Measurements from ENCODE around the gene ZNF778. TPM values are rescaled to one million over a fixed set of nuclear protein-coding genes. Genes with fewer than 3 reads are reported as not detected.

Gene ZNF778
- total and polyA plus RNA-seq, 2 of the 13 experiments (the other 11 are each of a cell fraction or from before 2014, with no cell fraction given): 3.8 to 7.2 TPM

DNA sequence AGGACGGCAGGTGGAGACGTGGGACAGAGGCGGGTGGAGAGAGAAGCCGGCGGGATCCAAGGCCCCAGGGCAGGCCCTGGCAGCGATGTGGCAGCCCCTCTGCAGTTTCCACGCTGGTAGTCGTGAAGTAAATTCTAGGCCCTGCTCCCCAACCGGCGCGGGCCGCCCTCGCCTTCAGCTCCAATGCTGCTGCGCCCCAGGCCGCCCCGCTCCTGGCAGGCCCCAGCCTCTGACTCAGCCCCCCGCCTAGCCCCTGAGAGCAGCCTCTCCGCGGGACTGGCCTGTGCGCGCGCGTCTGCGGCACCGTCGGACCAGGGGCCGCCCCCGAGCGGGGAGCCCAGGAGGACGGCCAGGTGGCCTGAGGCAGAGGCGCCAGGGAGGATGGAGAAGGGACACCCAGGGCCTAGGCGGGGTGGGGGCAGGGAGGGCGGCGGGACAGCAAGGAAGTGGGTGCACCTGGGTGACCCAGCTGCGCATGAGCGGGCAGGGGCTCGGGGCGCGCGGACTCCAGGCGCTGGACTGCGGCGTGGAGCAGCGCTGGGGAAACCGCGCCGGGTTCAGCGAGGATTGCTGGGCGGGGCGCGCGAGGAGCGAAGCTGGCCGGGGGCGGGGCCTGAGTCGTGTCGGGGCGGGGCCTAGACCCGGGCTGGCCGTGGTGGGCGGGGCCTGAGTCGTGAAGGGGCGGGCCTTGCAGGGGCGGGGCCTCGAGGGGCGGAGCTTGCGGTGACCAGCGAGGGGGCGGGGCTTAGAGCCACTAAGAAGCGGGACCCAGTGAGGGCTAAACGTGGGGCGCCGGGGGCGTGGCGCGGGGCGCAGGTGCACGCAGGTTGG is 29.6 kb downstream of the ZNF778 start:
- Histone ChIP-seq H3K4me2 (ENCODE audit: low read depth, low read length) (peak overlapping the region; percentile 86), H3K79me2 (ENCODE audit: insufficient read depth, low read length) (peaks cover 4% of the 10 kb centered on the region), H2AFZ (ENCODE audit: low read length) (no peak overlapping the region), H3K9me3 (ENCODE audit: low read length) (no peaks in the 10 kb centered on the region), H3K4me3 (replicated peaks in 1 of 3; ENCODE audit: insufficient read depth in 1 of 3, low read depth in 2 of 3, low read length in 3 of 3) (peak overlapping the region; percentile 72 to 82 (median 81)), H3K27me3 (ENCODE audit: control insufficient read depth in 1 of 2, insufficient read depth in 2 of 2, low read length in 2 of 2) (no peaks in the 10 kb centered on the region; a peak in 1 of 5 replicates), H3K27ac (ENCODE audit: extremely low read length, insufficient read depth, low read length) (peak overlapping the region; percentile 92), H4K20me1 (ENCODE audit: insufficient read depth, low read length) (no peaks in the 10 kb centered on the region), H3K4me1 (ENCODE audit: insufficient read depth, low read length) (peaks cover 57% of the 10 kb centered on the region), H3K36me3 (replicated peaks in 1 of 2; ENCODE audit: control insufficient read depth in 1 of 2, insufficient read depth in 2 of 2, low read length in 2 of 2) (no peaks in the 10 kb centered on the region; a peak in 1 of 5 replicates), H3K9ac (ENCODE audit: insufficient read depth, low read depth, low read length) (peak overlapping the region; percentile 81)
- in situ Hi-C loops (cut with HindIII; ENCODE audit: extremely low pct_ligation_motif_present, low pct_unique_long_range_greater_than_20kb) (no loop called here), intact Hi-C loops (cut with micrococcal nuclease; ENCODE audit: unreplicated experiment) (loop anchor here (1.0 kb wide), 1 partner anchor 148 kb away; no protein-coding TSS in a partner anchor)
- ATAC-seq (peak; percentile 91), FAIRE-seq (no peak), DNase-seq (ENCODE audit: low spot score) (peak; percentile 85)
- BruUV-seq (replicated peaks): no TSS peak
- CTCF ChIA-PET (ENCODE audit: low intra/inter-chr PET ratio, low total read pairs): no interaction called here
- under 1% methylated on average over 39 of the region's 78 CpGs for WGBS (ENCODE audit: low lambda C conversion rate)
- POLR2A ChIA-PET: interaction anchor here (0.6 to 6.6 kb wide), 19 partner anchors 14 to 261 kb away, joined by 3 to 78 read pairs (median 4); partner anchors contain the start of genes ACSF3, CDH15, SLC22A31 and SPG7
- 0 out of 2 replicates have a peak, but pooled peaks have one; percentile 59 for TF ChIP-seq ZNF468 (CRISPR knock-in tag; IDR thresholded peaks at IDR 0.05)
- TF ChIP-seq, protein P1, sequence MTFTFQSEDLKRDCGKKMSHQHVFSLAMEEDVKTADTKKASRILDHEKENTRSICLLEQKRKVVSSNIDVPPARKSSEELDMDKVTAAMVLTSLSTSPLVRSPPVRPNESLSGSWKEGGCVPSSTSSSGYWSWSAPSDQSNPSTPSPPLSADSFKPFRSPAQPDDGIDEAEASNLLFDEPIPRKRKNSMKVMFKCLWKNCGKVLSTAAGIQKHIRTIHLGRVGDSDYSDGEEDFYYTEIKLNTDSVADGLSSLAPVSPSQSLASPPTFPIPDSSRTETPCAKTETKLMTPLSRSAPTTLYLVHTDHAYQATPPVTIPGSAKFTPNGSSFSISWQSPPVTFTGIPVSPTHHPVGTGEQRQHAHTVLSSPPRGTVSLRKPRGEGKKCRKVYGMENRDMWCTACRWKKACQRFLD (CRISPR knock-in tag; IDR thresholded peaks at IDR 0.05; ENCODE audit: borderline replicate concordance): peak; percentile 91; the same call in 1 of the 2 replicates
- TF ChIP-seq HDAC6 (IDR thresholded peaks at IDR 0.05; ENCODE audit: low read depth, low read length): no peak
- no peak; the same call in 1 of the 2 replicates for TF ChIP-seq ZNF3 (CRISPR knock-in tag; IDR thresholded peaks at IDR 0.05)
- TF ChIP-seq ZNF546 (CRISPR knock-in tag; conservative IDR thresholded peaks at IDR 0.05): peak; percentile 54
- 0 out of 2 replicates have a peak, but pooled peaks have one; percentile 37 for TF ChIP-seq ZNF30 (CRISPR knock-in tag; IDR thresholded peaks at IDR 0.05)
- peak; percentile 47; the same call in 1 of the 2 replicates for TF ChIP-seq ZNF343 (CRISPR knock-in tag; IDR thresholded peaks at IDR 0.05)
- TF ChIP-seq CBFB (CRISPR knock-in tag; IDR thresholded peaks at IDR 0.05): peak; percentile 47; the same call in 1 of the 2 replicates
- no peak for TF ChIP-seq ISX (CRISPR knock-in tag; conservative IDR thresholded peaks at IDR 0.05)
- TF ChIP-seq, protein P2, sequence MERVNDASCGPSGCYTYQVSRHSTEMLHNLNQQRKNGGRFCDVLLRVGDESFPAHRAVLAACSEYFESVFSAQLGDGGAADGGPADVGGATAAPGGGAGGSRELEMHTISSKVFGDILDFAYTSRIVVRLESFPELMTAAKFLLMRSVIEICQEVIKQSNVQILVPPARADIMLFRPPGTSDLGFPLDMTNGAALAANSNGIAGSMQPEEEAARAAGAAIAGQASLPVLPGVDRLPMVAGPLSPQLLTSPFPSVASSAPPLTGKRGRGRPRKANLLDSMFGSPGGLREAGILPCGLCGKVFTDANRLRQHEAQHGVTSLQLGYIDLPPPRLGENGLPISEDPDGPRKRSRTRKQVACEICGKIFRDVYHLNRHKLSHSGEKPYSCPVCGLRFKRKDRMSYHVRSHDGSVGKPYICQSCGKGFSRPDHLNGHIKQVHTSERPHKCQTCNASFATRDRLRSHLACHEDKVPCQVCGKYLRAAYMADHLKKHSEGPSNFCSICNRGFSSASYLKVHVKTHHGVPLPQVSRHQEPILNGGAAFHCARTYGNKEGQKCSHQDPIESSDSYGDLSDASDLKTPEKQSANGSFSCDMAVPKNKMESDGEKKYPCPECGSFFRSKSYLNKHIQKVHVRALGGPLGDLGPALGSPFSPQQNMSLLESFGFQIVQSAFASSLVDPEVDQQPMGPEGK (CRISPR knock-in tag; IDR thresholded peaks at IDR 0.05): peak; percentile 80
- TF ChIP-seq, protein P3, sequence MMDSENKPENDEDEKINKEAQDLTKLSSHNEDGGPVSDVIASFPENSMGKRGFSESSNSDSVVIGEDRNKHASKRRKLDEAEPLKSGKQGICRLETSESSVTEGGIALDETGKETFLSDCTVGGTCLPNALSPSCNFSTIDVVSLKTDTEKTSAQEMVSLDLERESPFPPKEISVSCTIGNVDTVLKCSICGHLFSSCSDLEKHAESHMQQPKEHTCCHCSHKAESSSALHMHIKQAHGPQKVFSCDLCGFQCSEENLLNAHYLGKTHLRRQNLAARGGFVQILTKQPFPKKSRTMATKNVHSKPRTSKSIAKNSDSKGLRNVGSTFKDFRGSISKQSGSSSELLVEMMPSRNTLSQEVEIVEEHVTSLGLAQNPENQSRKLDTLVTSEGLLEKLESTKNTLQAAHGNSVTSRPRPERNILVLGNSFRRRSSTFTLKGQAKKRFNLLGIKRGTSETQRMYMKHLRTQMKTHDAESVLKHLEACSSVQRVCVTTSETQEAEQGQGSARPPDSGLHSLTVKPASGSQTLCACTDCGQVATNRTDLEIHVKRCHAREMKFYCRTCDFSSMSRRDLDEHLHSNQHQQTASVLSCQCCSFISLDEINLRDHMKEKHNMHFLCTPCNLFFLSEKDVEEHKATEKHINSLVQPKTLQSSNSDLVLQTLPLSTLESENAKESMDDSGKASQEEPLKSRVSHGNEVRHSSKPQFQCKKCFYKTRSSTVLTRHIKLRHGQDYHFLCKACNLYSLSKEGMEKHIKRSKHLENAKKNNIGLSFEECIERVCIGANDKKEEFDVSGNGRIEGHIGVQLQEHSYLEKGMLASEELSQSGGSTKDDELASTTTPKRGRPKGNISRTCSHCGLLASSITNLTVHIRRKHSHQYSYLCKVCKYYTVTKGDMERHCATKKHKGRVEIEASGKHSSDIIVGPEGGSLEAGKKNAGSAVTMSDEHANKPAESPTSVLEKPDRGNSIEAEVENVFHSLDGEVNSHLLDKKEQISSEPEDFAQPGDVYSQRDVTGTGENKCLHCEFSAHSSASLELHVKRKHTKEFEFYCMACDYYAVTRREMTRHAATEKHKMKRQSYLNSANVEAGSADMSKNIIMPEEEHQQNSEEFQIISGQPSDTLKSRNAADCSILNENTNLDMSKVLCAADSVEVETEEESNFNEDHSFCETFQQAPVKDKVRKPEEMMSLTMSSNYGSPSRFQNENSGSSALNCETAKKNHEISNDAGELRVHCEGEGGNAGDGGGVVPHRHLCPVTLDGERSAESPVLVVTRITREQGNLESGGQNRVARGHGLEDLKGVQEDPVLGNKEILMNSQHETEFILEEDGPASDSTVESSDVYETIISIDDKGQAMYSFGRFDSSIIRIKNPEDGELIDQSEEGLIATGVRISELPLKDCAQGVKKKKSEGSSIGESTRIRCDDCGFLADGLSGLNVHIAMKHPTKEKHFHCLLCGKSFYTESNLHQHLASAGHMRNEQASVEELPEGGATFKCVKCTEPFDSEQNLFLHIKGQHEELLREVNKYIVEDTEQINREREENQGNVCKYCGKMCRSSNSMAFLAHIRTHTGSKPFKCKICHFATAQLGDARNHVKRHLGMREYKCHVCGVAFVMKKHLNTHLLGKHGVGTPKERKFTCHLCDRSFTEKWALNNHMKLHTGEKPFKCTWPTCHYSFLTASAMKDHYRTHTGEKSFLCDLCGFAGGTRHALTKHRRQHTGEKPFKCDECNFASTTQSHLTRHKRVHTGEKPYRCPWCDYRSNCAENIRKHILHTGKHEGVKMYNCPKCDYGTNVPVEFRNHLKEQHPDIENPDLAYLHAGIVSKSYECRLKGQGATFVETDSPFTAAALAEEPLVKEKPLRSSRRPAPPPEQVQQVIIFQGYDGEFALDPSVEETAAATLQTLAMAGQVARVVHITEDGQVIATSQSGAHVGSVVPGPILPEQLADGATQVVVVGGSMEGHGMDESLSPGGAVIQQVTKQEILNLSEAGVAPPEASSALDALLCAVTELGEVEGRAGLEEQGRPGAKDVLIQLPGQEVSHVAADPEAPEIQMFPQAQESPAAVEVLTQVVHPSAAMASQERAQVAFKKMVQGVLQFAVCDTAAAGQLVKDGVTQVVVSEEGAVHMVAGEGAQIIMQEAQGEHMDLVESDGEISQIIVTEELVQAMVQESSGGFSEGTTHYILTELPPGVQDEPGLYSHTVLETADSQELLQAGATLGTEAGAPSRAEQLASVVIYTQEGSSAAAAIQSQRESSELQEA (CRISPR knock-in tag; IDR thresholded peaks at IDR 0.05; ENCODE audit: not compliant biosample characterization): peak; percentile 91

Data from HepG2 (cell line).